ENCODE data around the gene TMCC1. TPM values are rescaled to one million over a fixed set of nuclear protein-coding genes. Genes with fewer than 3 reads are reported as not detected.

Gene TMCC1
- total and polyA plus RNA-seq, 10 of the 15 experiments (the other 5 are each of a cell fraction or from before 2014, with no cell fraction given): 2.3 to 21.1 (median 8.4) TPM

- no peak for TF ChIP-seq MAX (IDR thresholded peaks at IDR 0.05; ENCODE audit: low read depth, low read length)
- no peak for TF ChIP-seq SIX5 (IDR thresholded peaks at IDR 0.05; ENCODE audit: low read depth, low read length, severe bottlenecking)
- no peak for TF ChIP-seq NKRF (conservative IDR thresholded peaks at IDR 0.05)
- no peak for TF ChIP-seq GABPA (IDR thresholded peaks at IDR 0.05; ENCODE audit: low read depth)
- no peak for TF ChIP-seq CBX3 (IDR thresholded peaks at IDR 0.05; ENCODE audit: borderline replicate concordance, low read depth)
Measured at GRCh38 chr3:129793942-129794310, 99.6 kb downstream of the TMCC1 start (continued).

- ATAC-seq (0 out of 3 replicates have a peak, but pooled peaks have one; percentile 35), FAIRE-seq (no peak), DNase-seq (ENCODE audit: low read depth, low spot score) (no peak)
- ChIA-PET POLR2A (interaction anchor here (0.7 to 1.3 kb wide), 2 partner anchors 16 to 120 kb away, joined by 3 to 5 read pairs; no protein-coding TSS in a partner anchor), CTCF (interaction anchor here (1.2 to 2.1 kb wide), 3 partner anchors 12 to 32 kb away, joined by 3 to 13 read pairs (median 6); no protein-coding TSS in a partner anchor), SMC1A (ENCODE audit: uncharacterized antibody, unreplicated experiment) (interaction anchor here (0.6 to 1.4 kb wide), 5 partner anchors 12 to 105 kb away, joined by 3 to 4 read pairs (median 3); no protein-coding TSS in a partner anchor), RAD21 (ENCODE audit: unreplicated experiment) (no interaction called here)
- no peaks in the 10 kb centered on the region for H3K79me2 ChIP-seq (ENCODE audit: control insufficient read depth, insufficient read depth, low read length)
- H3K9ac ChIP-seq (ENCODE audit: control insufficient read depth, insufficient read depth, low read length): no peak overlapping the region
- in situ Hi-C loops (cut with MboI): no loop called here
- intact Hi-C loops (cut with micrococcal nuclease; ENCODE audit: unreplicated experiment): no loop called here
- no peaks in the 10 kb centered on the region for H3K36me3 ChIP-seq (ENCODE audit: control insufficient read depth in 2 of 2, insufficient read depth in 2 of 2, low read length in 1 of 2)
- no peaks in the 10 kb centered on the region for H3K27me3 ChIP-seq (replicated peaks in 1 of 2; ENCODE audit: control insufficient read depth in 2 of 2, insufficient read depth in 2 of 2, low read length in 1 of 2)
- H3K4me2 ChIP-seq (ENCODE audit: control insufficient read depth, insufficient read depth): no peak overlapping the region
- peaks cover 16% of the 10 kb centered on the region for H3K4me1 ChIP-seq (ENCODE audit: control insufficient read depth, insufficient read depth, low read length)
- WGBS (ENCODE audit: insufficient coverage, insufficient replicate concordance, low lambda C conversion rate, missing lambda C conversion rate): 0% methylated on average over 1 of the region's 1 CpG
- H4K20me1 ChIP-seq (ENCODE audit: control insufficient read depth, insufficient read depth): no peaks in the 10 kb centered on the region
- H3K4me3 ChIP-seq: no peak overlapping the region
- H3K27ac ChIP-seq (ENCODE audit: control insufficient read depth, insufficient read depth): no peak overlapping the region
- TF ChIP-seq NFIC (IDR thresholded peaks at IDR 0.05; ENCODE audit: low read depth, low read length): peak; percentile 46; the same call in 1 of the 2 replicates
- no peak for TF ChIP-seq CTCF (IDR thresholded peaks at IDR 0.05 in 2 of 3, conservative IDR thresholded peaks at IDR 0.05 in 1 of 3; ENCODE audit: control insufficient read depth in 2 of 3, extremely low read depth in 1 of 3, insufficient read depth in 1 of 3, low read depth in 3 of 3, low read length in 3 of 3)
- peak; percentile 45; the same call in 1 of the 2 replicates for TF ChIP-seq JUNB (IDR thresholded peaks at IDR 0.05)
- peak; percentile 37; the same call in 1 of the 2 replicates for TF ChIP-seq RUNX3 (IDR thresholded peaks at IDR 0.05; ENCODE audit: low read length)
- no peaks in the 10 kb centered on the region for H3K9me3 ChIP-seq (replicated peaks; ENCODE audit: control insufficient read depth, insufficient read depth, low read length)
- no TSS peak for BruUV-seq (replicated peaks)
- no peak overlapping the region for H2AFZ ChIP-seq (ENCODE audit: control insufficient read depth, low read depth, low read length)
Measured at GRCh38 chr3:129793319-129793718, 100.2 kb downstream of the TMCC1 start.

Measured in GM12878 (cell line).